Mesendoderm (in vitro differentiated cells): ENCODE results near the gene PALLD.

Source experiments
- DNase-seq: peaks from one replicate; pipeline ENCODE4 v3.0.0; 2013
- H2AK5ac ChIP-seq: 2 replicates; pipeline ENCODE4 v1.6.1; 2013; ENCODE audit warnings: low read length, inconsistent platforms
- H2BK120ac ChIP-seq: 2 replicates; pipeline ENCODE4 v1.6.1; 2013; ENCODE audit warnings: low read depth, mild to moderate bottlenecking, low read length, moderate library complexity, mixed read lengths
- H2BK15ac ChIP-seq: replicated peaks from 2 replicates; pipeline ENCODE4 v1.6.1; 2013; ENCODE audit warnings: low read depth, mild to moderate bottlenecking, moderate library complexity
- H2BK5ac ChIP-seq: 2 replicates; pipeline ENCODE4 v1.6.1; 2013; ENCODE audit warnings: low read length, inconsistent platforms
- H3K18ac ChIP-seq: 2 replicates; pipeline ENCODE4 v1.6.1; 2013; ENCODE audit warnings: mild to moderate bottlenecking, low read length, mixed read lengths
- H3K23ac ChIP-seq: one replicate; pipeline ENCODE4 v1.6.1; 2013; ENCODE audit warnings: low read length
- H3K27ac ChIP-seq: 2 replicates; pipeline ENCODE4 v1.5.1; 2013; ENCODE audit warnings: low read depth, mild to moderate bottlenecking, inconsistent platforms, low read length, moderate library complexity
- H3K27me3 ChIP-seq: 2 replicates; pipeline ENCODE4 v1.6.1; 2013; ENCODE audit warnings: low read length, control low read depth, mild to moderate bottlenecking, inconsistent platforms; ENCODE audit not compliant: insufficient read depth, poor library complexity
- H3K36me3 ChIP-seq: 2 replicates; pipeline ENCODE4 v1.6.1; 2013; ENCODE audit warnings: low read length, inconsistent platforms; ENCODE audit not compliant: control insufficient read depth, insufficient read depth
- H3K4ac ChIP-seq: one replicate; pipeline ENCODE4 v1.6.1; 2013; ENCODE audit warnings: low read depth, mild to moderate bottlenecking, low read length, moderate library complexity
- H3K4me1 ChIP-seq: 2 replicates; pipeline ENCODE4 v1.6.1; 2013; ENCODE audit warnings: low read depth, low read length, inconsistent platforms; ENCODE audit not compliant: control insufficient read depth
- H3K4me2 ChIP-seq: 2 replicates; pipeline ENCODE4 v1.6.1; 2013; ENCODE audit warnings: low read length
- H3K4me3 ChIP-seq: 2 replicates; pipeline ENCODE4 v1.5.1; 2013; ENCODE audit warnings: mild to moderate bottlenecking, low read length
- H3K56ac ChIP-seq: one replicate; pipeline ENCODE4 v1.6.1; 2013; ENCODE audit warnings: low read length
- H3K79me1 ChIP-seq: 2 replicates; pipeline ENCODE4 v1.6.1; 2013; ENCODE audit warnings: low read length, inconsistent platforms
- H3K79me2 ChIP-seq: 2 replicates; pipeline ENCODE4 v1.6.1; 2013; ENCODE audit warnings: mild to moderate bottlenecking, low read length; ENCODE audit not compliant: control insufficient read depth, insufficient read depth
- H3K9ac ChIP-seq: 2 replicates; pipeline ENCODE4 v1.6.1; 2013; ENCODE audit warnings: low read length, inconsistent platforms
- H4K5ac ChIP-seq: one replicate; pipeline ENCODE4 v1.6.1; 2013; ENCODE audit warnings: low read length
- H4K8ac ChIP-seq: one replicate; pipeline ENCODE4 v1.6.1; 2013; ENCODE audit warnings: low read depth, mild to moderate bottlenecking, control low read depth, low read length, moderate library complexity
- WGBS: extraction: QIAGEN DNeasy Blood & Tissue Kit; methylation state at CpG from one replicate; pipeline ENCODE4 v1.1.7; 2013; ENCODE audit warnings: low lambda C conversion rate, missing lambda C conversion rate; ENCODE audit not compliant: insufficient coverage; ENCODE audit errors: extremely low coverage; 5-methylcytosine and 5-hydroxymethylcytosine counted together

The PALLD gene

DNA sequence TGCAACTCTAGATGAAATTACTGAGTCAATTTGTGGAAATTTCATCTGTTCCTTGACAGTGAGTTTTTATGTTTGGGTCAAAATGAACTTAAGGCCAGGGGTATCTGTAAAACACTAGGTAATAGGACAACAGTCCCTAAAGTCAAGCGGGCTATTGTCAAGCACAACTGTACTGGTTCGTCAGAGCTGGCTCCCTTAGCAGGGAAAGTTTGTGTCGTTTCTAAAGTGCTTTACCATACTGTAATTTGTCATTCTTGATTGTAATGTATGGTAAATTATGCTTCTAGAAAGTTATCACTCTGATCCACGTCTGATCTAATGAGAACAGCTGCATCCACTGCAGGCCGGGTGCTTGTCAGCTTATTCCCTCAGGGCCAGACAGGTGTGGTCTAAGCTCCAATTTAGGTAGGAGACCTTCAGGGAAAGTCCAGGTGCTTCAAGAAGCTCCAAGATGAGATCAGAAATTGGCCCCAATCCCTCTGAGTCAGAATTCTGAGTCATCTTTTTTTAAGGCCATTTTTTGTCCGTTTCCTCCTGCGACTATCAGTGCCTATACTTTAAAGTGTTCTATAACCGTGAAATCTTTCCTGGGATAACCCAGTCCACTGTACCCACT, 92.2 kb downstream of the PALLD start:
- Histone ChIP-seq H3K79me2 (no peaks in the 10 kb centered on the region), H3K27ac (no peak overlapping the region)

GRCh38 chr4:168592676-168593075, 95.8 kb downstream of the PALLD start:
- no CpG with 5 or more reads among the region's 1 CpG for WGBS
- H2AK5ac ChIP-seq, result no peak overlapping the region

More for the DNA sequence above, 92.2 kb downstream of the PALLD start:
- H3K9ac ChIP-seq, result no peak overlapping the region
- no peak overlapping the region for H2AK5ac ChIP-seq
- no peak overlapping the region for H4K5ac ChIP-seq
- H4K8ac ChIP-seq, result no peak overlapping the region
- H3K79me1 ChIP-seq, result no peaks in the 10 kb centered on the region
- no CpG with 5 or more reads among the region's 8 CpGs for WGBS
- no peak overlapping the region for H3K56ac ChIP-seq
- no peaks in the 10 kb centered on the region for H3K36me3 ChIP-seq
- no peak overlapping the region for H3K18ac ChIP-seq
- H3K23ac ChIP-seq, result peak overlapping the region; percentile 11
- peaks cover 3% of the 10 kb centered on the region for H3K4me1 ChIP-seq
- H3K4me3 ChIP-seq, result no peak overlapping the region
- no peak overlapping the region for H2BK5ac ChIP-seq
- no peak for DNase-seq
- no peaks in the 10 kb centered on the region for H3K27me3 ChIP-seq
- no peak overlapping the region for H2BK15ac ChIP-seq
- no peak overlapping the region for H2BK120ac ChIP-seq
- no peak overlapping the region for H3K4ac ChIP-seq
- no peak overlapping the region for H3K4me2 ChIP-seq

GRCh38 chr4:168593399-168593798, 96.5 kb downstream of the PALLD start:
- H2BK15ac ChIP-seq, result no peak overlapping the region
- no peaks in the 10 kb centered on the region for H3K36me3 ChIP-seq
- H3K27me3 ChIP-seq, result no peaks in the 10 kb centered on the region
- H3K4me2 ChIP-seq, result no peak overlapping the region
- H3K23ac ChIP-seq, result no peak overlapping the region
- H3K79me1 ChIP-seq, result no peaks in the 10 kb centered on the region
- no peaks in the 10 kb centered on the region for H3K79me2 ChIP-seq
- no peak overlapping the region for H3K27ac ChIP-seq
- H3K9ac ChIP-seq, result no peak overlapping the region
- H3K56ac ChIP-seq, result no peak overlapping the region
- no peak overlapping the region for H2AK5ac ChIP-seq
- H2BK120ac ChIP-seq, result no peak overlapping the region
- no peak for DNase-seq
- H3K18ac ChIP-seq, result no peak overlapping the region
- no peaks in the 10 kb centered on the region for H3K4me1 ChIP-seq
- H4K5ac ChIP-seq, result no peak overlapping the region
- H3K4ac ChIP-seq, result no peak overlapping the region
- H2BK5ac ChIP-seq, result no peak overlapping the region
- no CpG with 5 or more reads among the region's 4 CpGs for WGBS
- no peak overlapping the region for H4K8ac ChIP-seq
- H3K4me3 ChIP-seq, result no peak overlapping the region

More at GRCh38 chr4:168592676-168593075, 95.8 kb downstream of the PALLD start:
- Histone ChIP-seq H3K9ac (no peak overlapping the region), H3K4ac (no peak overlapping the region), H3K4me2 (no peak overlapping the region), H3K23ac (no peak overlapping the region), H3K27me3 (no peaks in the 10 kb centered on the region), H3K18ac (no peak overlapping the region), H4K8ac (no peak overlapping the region), H3K56ac (no peak overlapping the region), H3K4me3 (no peak overlapping the region), H3K79me1 (no peaks in the 10 kb centered on the region), H3K36me3 (no peaks in the 10 kb centered on the region), H3K4me1 (no peaks in the 10 kb centered on the region), H4K5ac (no peak overlapping the region), H3K79me2 (no peaks in the 10 kb centered on the region), H2BK5ac (no peak overlapping the region), H2BK120ac (no peak overlapping the region), H3K27ac (no peak overlapping the region), H2BK15ac (no peak overlapping the region)
- DNase-seq, result no peak

GRCh38 chr4:168594121-168594520, 97.3 kb downstream of the PALLD start:
- Histone ChIP-seq H3K4me3 (no peak overlapping the region), H3K18ac (no peak overlapping the region), H2BK120ac (no peak overlapping the region), H3K4me1 (no peaks in the 10 kb centered on the region), H3K27me3 (no peaks in the 10 kb centered on the region), H3K56ac (no peak overlapping the region), H3K4ac (no peak overlapping the region), H2BK5ac (no peak overlapping the region), H3K9ac (no peak overlapping the region), H3K79me2 (no peaks in the 10 kb centered on the region), H3K4me2 (no peak overlapping the region), H3K27ac (no peak overlapping the region), H3K79me1 (no peaks in the 10 kb centered on the region), H4K5ac (no peak overlapping the region), H3K23ac (no peak overlapping the region), H4K8ac (no peak overlapping the region), H3K36me3 (no peaks in the 10 kb centered on the region), H2BK15ac (no peak overlapping the region), H2AK5ac (no peak overlapping the region)
- DNase-seq, result no peak
- WGBS, result 100% methylated on average over 1 of the region's 5 CpGs

DNA sequence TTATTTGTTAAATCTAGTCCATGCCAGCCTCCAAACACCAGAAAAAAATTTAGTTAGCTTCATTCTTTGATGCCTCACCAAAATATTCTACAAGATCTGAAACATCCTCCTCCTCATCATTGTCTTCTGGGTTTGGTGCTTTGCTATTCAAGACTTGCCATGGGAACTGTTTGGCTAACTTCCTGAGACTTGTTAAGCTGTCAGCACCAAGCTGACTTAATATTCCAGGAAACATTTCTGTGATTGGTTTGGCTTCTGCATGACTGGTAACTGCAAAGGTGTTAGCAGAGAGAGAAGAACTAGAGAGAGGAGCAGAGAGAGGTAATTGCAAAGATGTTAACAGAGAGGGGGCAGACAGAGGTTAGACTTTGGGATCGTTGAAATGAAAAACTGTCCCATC, 101.3 kb downstream of the PALLD start:
- H3K27me3 ChIP-seq, result no peaks in the 10 kb centered on the region

More for the DNA sequence above, 101.3 kb downstream of the PALLD start:
- Histone ChIP-seq H2BK120ac (no peak overlapping the region), H3K79me1 (no peaks in the 10 kb centered on the region), H4K5ac (no peak overlapping the region), H3K23ac (no peak overlapping the region), H3K18ac (no peak overlapping the region), H3K4ac (no peak overlapping the region), H3K9ac (no peak overlapping the region), H4K8ac (no peak overlapping the region), H3K56ac (no peak overlapping the region), H3K27ac (no peak overlapping the region), H2AK5ac (no peak overlapping the region), H3K4me3 (no peak overlapping the region), H3K79me2 (no peaks in the 10 kb centered on the region), H3K4me2 (no peak overlapping the region), H3K36me3 (no peaks in the 10 kb centered on the region), H3K4me1 (no peaks in the 10 kb centered on the region), H2BK15ac (no peak overlapping the region), H2BK5ac (no peak overlapping the region)
- WGBS, result no CpG with 5 or more reads among the region's 1 CpG
- DNase-seq, result no peak
